SU-DHL-6 (cell line): ENCODE results near the gene ALX4.

Source experiments
- CTCF ChIP-seq: fragments of 200-600 bp; sonication (generic); IDR thresholded peaks from one replicate; pipeline ENCODE4 v1.5.1; 2017; ENCODE audit warnings: antibody characterized with exemption, mild to moderate bottlenecking, low read length, moderate library complexity; ENCODE audit not compliant: insufficient read depth, poor library complexity, severe bottlenecking
- EZH2phosphoT487 ChIP-seq: fragments of 200-600 bp; sonication (generic), shearing (Covaris generic); conservative IDR thresholded peaks from 2 replicates; pipeline ENCODE4 v1.6.1; 2018; ENCODE audit warnings: mild to moderate bottlenecking, antibody characterized with exemption, low read length, moderate library complexity, mixed read lengths

DNA sequence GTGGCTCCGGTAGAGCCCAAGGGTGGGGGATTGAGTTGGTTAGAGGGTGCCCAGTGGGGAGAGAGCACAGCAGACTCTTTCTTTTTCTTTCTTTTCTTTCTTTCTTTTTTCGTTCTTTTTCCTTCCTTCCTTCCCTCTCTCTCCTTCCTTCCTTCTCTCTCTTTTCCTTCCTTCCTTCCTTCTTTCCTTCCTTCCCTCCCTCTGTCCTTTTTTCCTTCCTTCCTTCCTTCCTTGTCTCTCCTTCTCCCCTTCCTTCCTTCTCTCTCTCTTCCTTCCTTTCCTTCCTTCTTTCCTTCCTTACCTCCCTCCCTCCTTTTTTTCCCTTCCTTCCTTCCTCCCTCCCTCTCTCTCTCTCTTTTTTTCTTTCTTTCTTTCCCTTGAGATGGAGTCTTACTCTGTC is 4.8 kb upstream of the ALX4 start:
- no peak for TF ChIP-seq CTCF
- TF ChIP-seq EZH2phosphoT487: no peak
